IPS DF 4.7 (cell line): Measurements from ENCODE around the gene SH3PXD2B.
"Not testable (repeated sequence)": the region's sequence is repeated elsewhere in the genome, so short reads cannot be mapped to it uniquely, and the experiment has no call there.

Source experiments
- DNase-seq: peaks from one replicate; pipeline ENCODE4 v3.0.0-alpha.2; 2013; ENCODE audit warnings: low spot score; ENCODE audit errors: extremely low read depth

Gene SH3PXD2B

GRCh38 chr5:172302047-172302710 lies 152.1 kb downstream of the SH3PXD2B start:
- DNase-seq: no peak

GRCh38 chr5:172299916-172300439 lies 154.3 kb downstream of the SH3PXD2B start:
- no peak for DNase-seq

GRCh38 chr5:172294831-172295230 lies 159.5 kb downstream of the SH3PXD2B start:
- no peak for DNase-seq

- no peak for DNase-seq
These were observed 160.5 kb downstream of the SH3PXD2B start for GRCh38 chr5:172293745-172294342.

GRCh38 chr5:172293054-172293744 lies 161.1 kb downstream of the SH3PXD2B start:
- DNase-seq: no peak

- DNase-seq: not testable (repeated sequence)
These were observed 162.5 kb downstream of the SH3PXD2B start for GRCh38 chr5:172291837-172292236.

- DNase-seq: no peak
These were observed 165.9 kb downstream of the SH3PXD2B start for GRCh38 chr5:172288465-172288864.

- not testable (repeated sequence) for DNase-seq
These were observed 167.2 kb downstream of the SH3PXD2B start for GRCh38 chr5:172287140-172287539.

GRCh38 chr5:172285226-172286143 lies 168.8 kb downstream of the SH3PXD2B start:
- no peak for DNase-seq

GRCh38 chr5:172284611-172284980 lies 169.7 kb downstream of the SH3PXD2B start:
- DNase-seq: no peak

- no peak for DNase-seq
These were observed 170.3 kb downstream of the SH3PXD2B start for GRCh38 chr5:172283862-172284610.

GRCh38 chr5:172283020-172283861 lies 171.1 kb downstream of the SH3PXD2B start, which contains the start of gene UBTD2:
Gene UBTD2, minus strand, starts transcription at chr5:172283764. Its CDS starts 99 bp downstream, at chr5:172283665.
- DNase-seq: no peak

- DNase-seq: no peak
These were observed 171.9 kb downstream of the SH3PXD2B start for GRCh38 chr5:172282272-172283019.

- DNase-seq: no peak
These were observed 173.0 kb downstream of the SH3PXD2B start for GRCh38 chr5:172281346-172281745.

GRCh38 chr5:172280929-172281328 lies 173.4 kb downstream of the SH3PXD2B start:
- no peak for DNase-seq

GRCh38 chr5:172280317-172280716 lies 174.0 kb downstream of the SH3PXD2B start:
- no peak for DNase-seq

GRCh38 chr5:172278356-172278755 lies 176.0 kb downstream of the SH3PXD2B start:
- DNase-seq: no peak

GRCh38 chr5:172276214-172276613 lies 178.1 kb downstream of the SH3PXD2B start:
- no peak for DNase-seq
